ENCODE data around the gene SOX13. TPM values are rescaled to one million over a fixed set of nuclear protein-coding genes. Genes with fewer than 3 reads are reported as not detected.

The SOX13 gene
- total RNA-seq, 1 donor from 2014 or later: not detected

DNA sequence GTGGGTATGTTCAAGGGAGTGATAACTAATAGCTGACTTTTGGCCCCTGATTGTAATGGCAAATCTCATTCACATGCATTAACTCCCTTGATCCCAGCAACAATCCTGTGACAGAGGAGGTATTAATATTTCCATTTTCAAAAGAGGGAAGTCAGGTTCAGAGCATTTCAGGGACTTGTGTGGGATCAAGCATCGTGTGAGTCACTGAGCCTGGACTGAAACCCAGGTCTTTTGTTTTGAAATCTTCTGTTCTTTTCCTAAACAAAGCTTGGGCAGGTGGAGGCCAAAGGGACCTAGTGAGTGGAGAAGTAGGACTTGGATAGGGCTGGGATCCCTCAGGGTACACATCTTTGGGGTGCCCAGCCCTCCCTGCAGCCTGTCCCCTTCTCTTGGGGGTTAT is 41.0 kb downstream of the SOX13 start:
- no peak for DNase-seq
- ChIA-PET CTCF (no interaction called here), POLR2A (no interaction called here)
- Mint-ChIP-seq H3K36me3 (ENCODE audit: low read depth) (no peaks in the 10 kb centered on the region), H3K27me3 (peaks cover 2% of the 10 kb centered on the region), H3K27ac (no peak overlapping the region), H3K4me1 (peaks cover 3% of the 10 kb centered on the region), H3K4me3 (no peak overlapping the region), H3K9me3 (no peaks in the 10 kb centered on the region)
- TF ChIP-seq, protein P1, sequence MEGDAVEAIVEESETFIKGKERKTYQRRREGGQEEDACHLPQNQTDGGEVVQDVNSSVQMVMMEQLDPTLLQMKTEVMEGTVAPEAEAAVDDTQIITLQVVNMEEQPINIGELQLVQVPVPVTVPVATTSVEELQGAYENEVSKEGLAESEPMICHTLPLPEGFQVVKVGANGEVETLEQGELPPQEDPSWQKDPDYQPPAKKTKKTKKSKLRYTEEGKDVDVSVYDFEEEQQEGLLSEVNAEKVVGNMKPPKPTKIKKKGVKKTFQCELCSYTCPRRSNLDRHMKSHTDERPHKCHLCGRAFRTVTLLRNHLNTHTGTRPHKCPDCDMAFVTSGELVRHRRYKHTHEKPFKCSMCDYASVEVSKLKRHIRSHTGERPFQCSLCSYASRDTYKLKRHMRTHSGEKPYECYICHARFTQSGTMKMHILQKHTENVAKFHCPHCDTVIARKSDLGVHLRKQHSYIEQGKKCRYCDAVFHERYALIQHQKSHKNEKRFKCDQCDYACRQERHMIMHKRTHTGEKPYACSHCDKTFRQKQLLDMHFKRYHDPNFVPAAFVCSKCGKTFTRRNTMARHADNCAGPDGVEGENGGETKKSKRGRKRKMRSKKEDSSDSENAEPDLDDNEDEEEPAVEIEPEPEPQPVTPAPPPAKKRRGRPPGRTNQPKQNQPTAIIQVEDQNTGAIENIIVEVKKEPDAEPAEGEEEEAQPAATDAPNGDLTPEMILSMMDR (IDR thresholded peaks at IDR 0.05): no peak
- ATAC-seq (ENCODE audit: low read depth): no peak
- intact Hi-C loops (cut with micrococcal nuclease): no loop called here

GRCh38 chr1:204114606-204115005 is 41.7 kb downstream of the SOX13 start:
- ATAC-seq (ENCODE audit: low read depth): no peak
- ChIA-PET POLR2A (no interaction called here), CTCF (interaction anchor here (0.9 kb wide), 1 partner anchor 17 kb away, joined by 3 read pairs; no protein-coding TSS in a partner anchor)
- H3K4me3 Mint-ChIP-seq: no peak overlapping the region
- H3K27me3 Mint-ChIP-seq: peaks cover 2% of the 10 kb centered on the region
- H3K36me3 Mint-ChIP-seq (ENCODE audit: low read depth): no peaks in the 10 kb centered on the region
- intact Hi-C loops (cut with micrococcal nuclease): no loop called here
- H3K27ac Mint-ChIP-seq: no peak overlapping the region
- no peak for DNase-seq
- peaks cover 3% of the 10 kb centered on the region for H3K4me1 Mint-ChIP-seq
- TF ChIP-seq, protein P1 (IDR thresholded peaks at IDR 0.05): no peak
- no peaks in the 10 kb centered on the region for H3K9me3 Mint-ChIP-seq

GRCh38 chr1:204115116-204115515 is 42.2 kb downstream of the SOX13 start:
- Mint-ChIP-seq H3K36me3 (ENCODE audit: low read depth) (no peaks in the 10 kb centered on the region), H3K27me3 (peaks cover 2% of the 10 kb centered on the region), H3K9me3 (no peaks in the 10 kb centered on the region), H3K4me3 (no peak overlapping the region), H3K27ac (no peak overlapping the region), H3K4me1 (peaks cover 3% of the 10 kb centered on the region)
- intact Hi-C loops (cut with micrococcal nuclease): no loop called here
- DNase-seq: no peak
- CTCF ChIA-PET: interaction anchor here (0.9 kb wide), 1 partner anchor 17 kb away, joined by 3 read pairs; no protein-coding TSS in a partner anchor
- POLR2A ChIA-PET: no interaction called here
- ATAC-seq (ENCODE audit: low read depth): no peak
- TF ChIP-seq, protein P1 (IDR thresholded peaks at IDR 0.05): no peak

DNA sequence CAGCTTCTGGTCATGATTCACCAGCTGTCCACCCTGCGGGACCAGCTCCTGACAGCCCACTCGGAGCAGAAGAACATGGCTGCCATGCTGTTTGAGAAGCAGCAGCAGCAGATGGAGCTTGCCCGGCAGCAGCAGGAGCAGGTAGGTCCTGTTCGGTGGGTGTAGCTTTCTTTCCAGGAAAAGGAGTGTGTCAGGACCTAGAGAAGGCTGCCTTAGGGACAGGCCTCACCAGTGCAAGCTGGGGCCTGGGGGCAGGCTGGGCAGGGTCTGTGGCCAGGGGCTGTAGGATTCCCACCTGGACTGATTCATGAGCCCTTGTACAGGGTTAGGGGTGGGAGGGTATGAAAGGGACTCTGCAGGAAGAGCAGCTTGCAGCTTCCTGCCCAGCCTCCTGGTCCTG is 43.6 kb downstream of the SOX13 start:
- no peaks in the 10 kb centered on the region for H3K27me3 Mint-ChIP-seq
- TF ChIP-seq, protein P1 (IDR thresholded peaks at IDR 0.05): no peak

DNA sequence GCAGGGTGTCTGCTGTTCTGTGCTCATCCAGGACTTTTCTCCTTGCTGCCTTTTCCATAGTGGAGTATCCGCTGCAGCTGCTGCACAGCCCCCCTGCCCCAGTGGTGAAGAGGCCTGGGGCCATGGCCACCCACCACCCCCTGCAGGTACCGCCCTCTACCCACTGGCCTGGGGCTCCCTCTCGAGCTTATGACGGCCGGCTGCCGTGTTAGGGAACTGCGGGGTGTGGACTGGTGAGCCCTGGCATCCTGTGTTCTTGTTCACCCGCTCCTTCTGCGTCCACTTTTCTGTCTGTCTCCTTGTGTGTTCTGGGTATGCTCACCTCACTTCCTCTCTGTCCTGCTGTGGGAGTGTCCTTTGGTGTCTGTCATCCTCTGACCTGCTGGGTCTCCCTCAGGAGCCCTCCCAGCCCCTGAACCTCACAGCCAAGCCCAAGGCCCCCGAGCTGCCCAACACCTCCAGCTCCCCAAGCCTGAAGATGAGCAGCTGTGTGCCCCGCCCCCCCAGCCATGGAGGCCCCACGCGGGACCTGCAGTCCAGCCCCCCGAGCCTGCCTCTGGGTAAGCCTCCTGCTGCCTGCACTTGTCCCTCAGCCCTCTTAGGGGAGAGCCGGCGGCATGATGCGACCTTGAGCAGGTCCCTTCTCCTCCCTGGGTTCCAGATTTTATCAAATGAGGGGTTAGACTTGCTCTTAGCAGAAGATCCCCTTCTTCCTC is 49.1 kb downstream of the SOX13 start:
- CTCF ChIA-PET: no interaction called here
- no peaks in the 10 kb centered on the region for H3K9me3 Mint-ChIP-seq
- ATAC-seq (ENCODE audit: low read depth) (no peak), DNase-seq (no peak)
- no peak overlapping the region for H3K4me3 Mint-ChIP-seq
- H3K4me1 Mint-ChIP-seq: no peaks in the 10 kb centered on the region
- H3K36me3 Mint-ChIP-seq (ENCODE audit: low read depth): no peaks in the 10 kb centered on the region
- intact Hi-C loops (cut with micrococcal nuclease): no loop called here
- POLR2A ChIA-PET: no interaction called here
- no peaks in the 10 kb centered on the region for H3K27me3 Mint-ChIP-seq
- H3K27ac Mint-ChIP-seq: no peak overlapping the region
- TF ChIP-seq, protein P1 (IDR thresholded peaks at IDR 0.05): no peak

More for the DNA sequence above, 43.6 kb downstream of the SOX13 start:
- Mint-ChIP-seq H3K9me3 (no peaks in the 10 kb centered on the region), H3K27ac (no peak overlapping the region), H3K4me1 (peaks cover 3% of the 10 kb centered on the region), H3K4me3 (no peak overlapping the region), H3K36me3 (ENCODE audit: low read depth) (no peaks in the 10 kb centered on the region)
- intact Hi-C loops (cut with micrococcal nuclease): no loop called here
- ATAC-seq (ENCODE audit: low read depth) (no peak), DNase-seq (no peak)
- ChIA-PET POLR2A (no interaction called here), CTCF (no interaction called here)

Data from activated B cell treated with CpG ODN at 0.5 μM for 24 hours (primary cell).